IMR-90 (cell line): ENCODE measurements around the gene UTP4. TPM values are rescaled to one million over a fixed set of nuclear protein-coding genes. Genes with fewer than 3 reads are reported as not detected.
"Not testable (repeated sequence)": the region's sequence is repeated elsewhere in the genome, so short reads cannot be mapped to it uniquely, and the experiment has no call there.

Experiments used
- ATAC-seq: fragments of 200-7000 bp; cut with Tn5 transposase; 2 replicates; pipeline ENCODE4 v1.9.1; 2020; ENCODE audit warnings: low read depth, mild to moderate bottlenecking, moderate library complexity
- BruUV-seq: library from RNA; stranded (reverse); fragments of 400-500 nt; replicated peaks from 2 replicates; lab custom pipeline; 2021; lab: Mats Ljungman, UMichigan
- CTCF ChIA-PET: fragments of 300-600 bp; formaldehyde crosslinking; extraction: SDS; loops from one replicate; lab custom pipeline; 2021; ENCODE audit warnings: antibody characterized with exemption; lab: Yijun Ruan, JAX
- POLR2A ChIA-PET: fragments of 300-600 bp; sonication (Branson Sonifier 250); formaldehyde crosslinking; loops from one replicate; lab custom pipeline; 2022; ENCODE audit warnings: antibody characterized with exemption; ENCODE audit not compliant: unreplicated experiment; lab: Charles Lee
- DNase-seq: peaks from one replicate; pipeline ENCODE4 v3.0.0; 2013
- H2AFZ ChIP-seq: replicated peaks from 2 replicates; pipeline ENCODE3; 2013; ENCODE audit warnings: low read length, mild to moderate bottlenecking; ENCODE audit not compliant: poor library complexity
- H2AK5ac ChIP-seq: 2 replicates; pipeline ENCODE4 v1.6.1; 2013; ENCODE audit warnings: low read depth, low read length, inconsistent platforms
- H2AK9ac ChIP-seq: replicated peaks from 2 replicates; pipeline ENCODE3; 2013; ENCODE audit warnings: mild to moderate bottlenecking, low read depth, low read length, moderate library complexity; ENCODE audit not compliant: poor library complexity
- H2BK120ac ChIP-seq: 2 replicates; pipeline ENCODE4 v1.6.1; 2013; ENCODE audit warnings: low read depth, low read length, inconsistent platforms
- H2BK15ac ChIP-seq: 3 replicates; pipeline ENCODE4 v1.6.1; 2013; ENCODE audit warnings: low read depth, low read length, inconsistent platforms
- H2BK20ac ChIP-seq: 2 replicates; pipeline ENCODE4 v1.6.1; 2013; ENCODE audit warnings: low read depth, mild to moderate bottlenecking, inconsistent platforms, low read length, moderate library complexity
- H2BK5ac ChIP-seq: 2 replicates; pipeline ENCODE4 v1.6.1; 2013; ENCODE audit warnings: mild to moderate bottlenecking, low read depth, low read length, inconsistent platforms; ENCODE audit not compliant: poor library complexity, severe bottlenecking
- H3K14ac ChIP-seq: replicated peaks from 2 replicates; pipeline ENCODE4 v1.6.1; 2013; ENCODE audit warnings: low read depth, low read length, inconsistent platforms
- H3K18ac ChIP-seq: 2 replicates; pipeline ENCODE4 v1.6.1; 2013; ENCODE audit warnings: low read depth, low read length, control low read depth
- H3K23ac ChIP-seq: 2 replicates; pipeline ENCODE4 v1.6.1; 2013; ENCODE audit warnings: low read depth, low read length, inconsistent platforms
- H3K27ac ChIP-seq: 2 replicates; pipeline ENCODE4 v1.5.1; 2013; ENCODE audit warnings: mild to moderate bottlenecking, control low read depth, low read length; ENCODE audit not compliant: insufficient read depth
- H3K27me3 ChIP-seq: 2 replicates; pipeline ENCODE4 v1.6.1; 2013; ENCODE audit warnings: low read length; ENCODE audit not compliant: control insufficient read depth, insufficient read depth
- H3K36me3 ChIP-seq: 2 replicates; pipeline ENCODE4 v1.6.1; 2013; ENCODE audit warnings: low read length, mixed read lengths; ENCODE audit not compliant: control insufficient read depth, insufficient read depth
- H3K4ac ChIP-seq: 2 replicates; pipeline ENCODE4 v1.6.1; 2013; ENCODE audit warnings: low read depth, low read length, inconsistent platforms
- H3K4me1 ChIP-seq: 2 replicates; pipeline ENCODE4 v1.6.1; 2013; ENCODE audit warnings: low read length, mixed read lengths; ENCODE audit not compliant: control insufficient read depth, insufficient read depth
- H3K4me2 ChIP-seq: 2 replicates; pipeline ENCODE4 v1.6.1; 2013; ENCODE audit warnings: low read depth, mild to moderate bottlenecking, control low read depth, low read length, moderate library complexity
- H3K4me3 ChIP-seq: 2 replicates; pipeline ENCODE4 v1.5.1; 2013; ENCODE audit warnings: low read depth, mild to moderate bottlenecking, control low read depth, low read length, moderate library complexity; ENCODE audit not compliant: insufficient read depth
- H3K56ac ChIP-seq: 2 replicates; pipeline ENCODE4 v1.6.1; 2013; ENCODE audit warnings: low read length, inconsistent platforms; ENCODE audit not compliant: insufficient read depth; ENCODE audit errors: extremely low read depth
- H3K79me1 ChIP-seq, 2 experiments: 2 replicates each; pipeline ENCODE4 v1.6.1; 2013; ENCODE audit warnings: low read length in 2 of 2, inconsistent platforms in 1 of 2, low read depth in 1 of 2
- H3K9ac ChIP-seq: 2 replicates; pipeline ENCODE4 v1.6.1; 2013; ENCODE audit warnings: low read depth, low read length, control low read depth
- H3K9me1 ChIP-seq: 2 replicates; pipeline ENCODE4 v1.6.1; 2013; ENCODE audit warnings: low read length, inconsistent platforms; ENCODE audit not compliant: insufficient read depth
- H3K9me3 ChIP-seq: 2 replicates; pipeline ENCODE4 v1.6.1; 2013; ENCODE audit warnings: low read length; ENCODE audit not compliant: control insufficient read depth, insufficient read depth
- H4K20me1 ChIP-seq: 2 replicates; pipeline ENCODE4 v1.6.1; 2013; ENCODE audit warnings: low read length, inconsistent platforms; ENCODE audit not compliant: insufficient read depth
- H4K5ac ChIP-seq: 2 replicates; pipeline ENCODE4 v1.6.1; 2013; ENCODE audit warnings: mild to moderate bottlenecking, low read depth, low read length, control low read depth
- H4K8ac ChIP-seq, 2 experiments: 2 replicates each; pipeline ENCODE4 v1.6.1; 2013; ENCODE audit warnings: low read depth in 2 of 2, low read length in 2 of 2, control low read depth in 1 of 2, inconsistent platforms in 1 of 2
- H4K91ac ChIP-seq: 2 replicates; pipeline ENCODE4 v1.6.1; 2013; ENCODE audit warnings: low read depth, low read length, inconsistent platforms; ENCODE audit not compliant: insufficient read depth
- WGBS, 2 experiments: methylation state at CpG; one replicate each; pipeline versions ENCODE4 v1.1.5 to v1.1.7; 2013; ENCODE audit warnings: missing lambda C conversion rate in 2 of 2; ENCODE audit not compliant: insufficient read length in 1 of 2; ENCODE audit errors: extremely low coverage in 2 of 2; 5-methylcytosine and 5-hydroxymethylcytosine counted together
- dilution Hi-C: fragments of 300-500 bp; cut with HindIII; formaldehyde crosslinking; loops from one replicate; pipeline ENCODE4 v1.14.3; 2018; ENCODE audit warnings: low sequenced_read_pairs; ENCODE audit not compliant: unreplicated experiment
- in situ Hi-C: fragments of 300-500 bp; cut with MboI; formaldehyde crosslinking; loops from 3 replicates; pipeline ENCODE4 v1.14.3; 2019; ENCODE audit warnings: low sequenced_read_pairs, inconsistent platforms, mixed read lengths
- intact Hi-C: fragments of 100-400 bp; cut with micrococcal nuclease; formaldehyde crosslinking; loops from 2 replicates; pipeline ENCODE4 v1.10.0; 2022
- polyA plus RNA-seq, 3 experiments: library from polyadenylated mRNA; depleted of rRNA; stranded (reverse); fragments of >200 nt; gene quantifications; 2 replicates each; pipeline ENCODE4 v1.2.3, GENCODE V29; 2012; ENCODE audit warnings: low replicate concordance in 1 of 3
- total RNA-seq: library from RNA; depleted of rRNA; stranded (reverse); fragments of >200 nt; gene quantifications from 2 replicates; pipeline ENCODE4 v1.2.3, GENCODE V29; 2012

Gene UTP4
- total and polyA plus RNA-seq, 2 of the 4 experiments (the other 2 are of a cell fraction) = 32.1 to 61.8 TPM

DNA sequence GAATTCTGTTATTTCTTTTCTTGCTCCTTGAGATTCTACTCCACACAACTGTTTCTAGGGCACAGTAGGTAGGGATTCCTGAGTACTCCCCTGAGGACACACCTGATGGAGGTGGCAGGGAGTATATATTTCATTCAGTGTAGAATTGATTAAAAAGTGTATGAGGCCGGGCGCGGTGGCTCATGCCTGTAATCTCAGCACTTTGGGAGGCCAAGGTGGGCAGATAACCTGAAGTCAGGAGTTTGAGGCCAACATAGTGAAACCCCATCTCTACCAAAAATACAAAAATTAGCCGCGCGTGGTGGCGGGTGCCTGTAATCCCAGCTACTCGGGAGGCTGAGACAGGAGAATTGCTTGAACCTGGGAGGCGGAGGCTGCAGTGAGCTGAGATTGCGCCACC, 5.6 kb upstream of the UTP4 start:
- H3K18ac ChIP-seq, H2AK5ac ChIP-seq, ATAC-seq, H3K14ac ChIP-seq, H2BK120ac ChIP-seq, H3K9ac ChIP-seq, in situ Hi-C loops, H3K4ac ChIP-seq, H3K27ac ChIP-seq, H3K36me3 ChIP-seq, H3K4me3 ChIP-seq, dilution Hi-C loops, H3K9me3 ChIP-seq, H4K5ac ChIP-seq, BruUV-seq, DNase-seq, H2BK5ac ChIP-seq, H3K56ac ChIP-seq, POLR2A ChIA-PET, H2BK20ac ChIP-seq, H3K23ac ChIP-seq, H3K4me1 ChIP-seq, H3K4me2 ChIP-seq, H3K27me3 ChIP-seq, H2AK9ac ChIP-seq, H2AFZ ChIP-seq, H2BK15ac ChIP-seq, H4K91ac ChIP-seq, H4K8ac ChIP-seq, H3K9me1 ChIP-seq: not testable (repeated sequence)
- H4K20me1 ChIP-seq = peaks cover 44% of the 10 kb centered on the region
- no CpG with 5 or more reads among the region's 10 CpGs for WGBS, 2 experiments
- intact Hi-C loops = loop anchor here (10.0 kb wide), 1 partner anchor 532 kb away; no protein-coding TSS in a partner anchor
- CTCF ChIA-PET = interaction anchor here (0.6 kb wide), 1 partner anchor 523 kb away, joined by 4 read pairs; no protein-coding TSS in a partner anchor
- H3K79me1 ChIP-seq = peaks cover 17 to 55% of the 10 kb centered on the region in 2 experiments; a peak in 3 of 4 replicates
